ENCODE results near the gene EML5. TPM values are rescaled to one million over a fixed set of nuclear protein-coding genes. Genes with fewer than 3 reads are reported as not detected.

Gene EML5
- total RNA-seq, 2 experiments from 2014 or later = 2.8 to 3.1 TPM

DNA sequence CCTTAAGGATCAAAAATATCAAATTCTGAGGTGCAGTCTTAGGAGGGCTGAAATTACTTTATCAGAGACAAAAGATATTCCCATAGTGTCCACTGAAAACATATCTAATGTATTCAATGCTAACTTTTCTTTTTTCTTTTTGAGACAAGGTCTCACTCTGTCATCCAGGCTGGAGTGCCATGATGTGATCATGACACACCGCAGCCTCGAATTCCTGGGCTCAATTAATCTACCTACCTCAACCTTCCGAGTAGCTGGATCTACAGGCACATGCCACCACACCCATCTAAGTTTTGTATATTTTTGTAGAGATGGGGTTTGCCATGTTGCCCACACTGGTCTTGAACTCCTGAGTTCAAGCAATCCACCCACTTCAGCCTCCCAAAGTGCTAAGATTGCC is 161.7 kb downstream of the EML5 start:
- no peaks in the 10 kb centered on the region for H3K4me1 ChIP-seq (ENCODE audit: insufficient read depth, low read length)
- H3K4me1 Mint-ChIP-seq (ENCODE audit: low read depth) = no peaks in the 10 kb centered on the region
- no peak for ATAC-seq (ENCODE audit: poor library complexity)
- no peaks in the 10 kb centered on the region for H3K27me3 Mint-ChIP-seq
- no peaks in the 10 kb centered on the region for H3K9me3 Mint-ChIP-seq
- ChIA-PET CTCF (no interaction called here), POLR2A (no interaction called here)
- no peak overlapping the region for H3K27ac Mint-ChIP-seq
- H3K27me3 ChIP-seq (ENCODE audit: control insufficient read depth in 1 of 2, insufficient read depth in 2 of 2, low read length in 2 of 2) = no peaks in the 10 kb centered on the region
- intact Hi-C loops (cut with DNase I, micrococcal nuclease) = no loop called here
- H3K9me3 ChIP-seq (ENCODE audit: control insufficient read depth in 1 of 2, insufficient read depth in 1 of 2, low read length in 2 of 2) = no peaks in the 10 kb centered on the region
- no peak overlapping the region for H3K4me3 Mint-ChIP-seq
- peaks cover 12% of the 10 kb centered on the region for H3K36me3 Mint-ChIP-seq (ENCODE audit: low read depth)
- H3K4me3 ChIP-seq (ENCODE audit: low read length) = no peak overlapping the region
- no peak overlapping the region for H3K27ac ChIP-seq (ENCODE audit: low read depth in 1 of 2, low read length in 2 of 2)
- peaks cover 2% of the 10 kb centered on the region for H3K36me3 ChIP-seq (ENCODE audit: insufficient read depth, low read length)
- TF ChIP-seq, protein P1, sequence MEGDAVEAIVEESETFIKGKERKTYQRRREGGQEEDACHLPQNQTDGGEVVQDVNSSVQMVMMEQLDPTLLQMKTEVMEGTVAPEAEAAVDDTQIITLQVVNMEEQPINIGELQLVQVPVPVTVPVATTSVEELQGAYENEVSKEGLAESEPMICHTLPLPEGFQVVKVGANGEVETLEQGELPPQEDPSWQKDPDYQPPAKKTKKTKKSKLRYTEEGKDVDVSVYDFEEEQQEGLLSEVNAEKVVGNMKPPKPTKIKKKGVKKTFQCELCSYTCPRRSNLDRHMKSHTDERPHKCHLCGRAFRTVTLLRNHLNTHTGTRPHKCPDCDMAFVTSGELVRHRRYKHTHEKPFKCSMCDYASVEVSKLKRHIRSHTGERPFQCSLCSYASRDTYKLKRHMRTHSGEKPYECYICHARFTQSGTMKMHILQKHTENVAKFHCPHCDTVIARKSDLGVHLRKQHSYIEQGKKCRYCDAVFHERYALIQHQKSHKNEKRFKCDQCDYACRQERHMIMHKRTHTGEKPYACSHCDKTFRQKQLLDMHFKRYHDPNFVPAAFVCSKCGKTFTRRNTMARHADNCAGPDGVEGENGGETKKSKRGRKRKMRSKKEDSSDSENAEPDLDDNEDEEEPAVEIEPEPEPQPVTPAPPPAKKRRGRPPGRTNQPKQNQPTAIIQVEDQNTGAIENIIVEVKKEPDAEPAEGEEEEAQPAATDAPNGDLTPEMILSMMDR (IDR thresholded peaks at IDR 0.05) = no peak
- no peak for DNase-seq

DNA sequence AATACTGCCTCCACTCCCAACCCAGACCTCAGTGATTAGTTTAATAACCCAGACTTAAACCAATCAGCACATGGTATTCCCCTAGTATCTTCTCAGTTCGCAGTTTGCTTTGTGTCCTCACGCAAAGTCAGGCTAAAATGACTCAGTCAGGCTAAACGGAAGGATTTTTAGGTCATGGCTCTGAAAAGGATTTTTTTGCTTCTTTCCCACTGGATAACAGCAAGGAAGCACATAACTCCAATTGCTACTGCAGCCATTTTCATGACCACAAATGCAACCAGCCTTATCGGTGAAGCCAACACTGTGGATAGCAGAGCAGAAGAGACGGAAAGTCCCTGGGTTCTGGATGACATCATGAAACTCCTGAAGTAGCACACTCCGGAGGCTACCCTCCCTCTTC is 162.2 kb downstream of the EML5 start:
- H3K27ac Mint-ChIP-seq = no peak overlapping the region
- H3K27me3 ChIP-seq (ENCODE audit: control insufficient read depth in 1 of 2, insufficient read depth in 2 of 2, low read length in 2 of 2) = no peaks in the 10 kb centered on the region
- ATAC-seq (ENCODE audit: poor library complexity) (no peak), DNase-seq (no peak)
- POLR2A ChIA-PET = no interaction called here
- no peaks in the 10 kb centered on the region for H3K9me3 Mint-ChIP-seq
- intact Hi-C loops (cut with DNase I, micrococcal nuclease) = no loop called here
- no peak overlapping the region for H3K4me3 Mint-ChIP-seq
- H3K4me1 ChIP-seq (ENCODE audit: insufficient read depth, low read length) = no peaks in the 10 kb centered on the region
- H3K36me3 ChIP-seq (ENCODE audit: insufficient read depth, low read length) = peaks cover 2% of the 10 kb centered on the region
- CTCF ChIA-PET = no interaction called here
- TF ChIP-seq, protein P1 (IDR thresholded peaks at IDR 0.05) = no peak
- H3K27ac ChIP-seq (ENCODE audit: low read depth in 1 of 2, low read length in 2 of 2) = no peak overlapping the region
- H3K27me3 Mint-ChIP-seq = no peaks in the 10 kb centered on the region
- H3K36me3 Mint-ChIP-seq (ENCODE audit: low read depth) = peaks cover 17% of the 10 kb centered on the region
- H3K4me3 ChIP-seq (ENCODE audit: low read length) = no peak overlapping the region
- no peaks in the 10 kb centered on the region for H3K4me1 Mint-ChIP-seq (ENCODE audit: low read depth)
- no peaks in the 10 kb centered on the region for H3K9me3 ChIP-seq (ENCODE audit: control insufficient read depth in 1 of 2, insufficient read depth in 1 of 2, low read length in 2 of 2)

DNA sequence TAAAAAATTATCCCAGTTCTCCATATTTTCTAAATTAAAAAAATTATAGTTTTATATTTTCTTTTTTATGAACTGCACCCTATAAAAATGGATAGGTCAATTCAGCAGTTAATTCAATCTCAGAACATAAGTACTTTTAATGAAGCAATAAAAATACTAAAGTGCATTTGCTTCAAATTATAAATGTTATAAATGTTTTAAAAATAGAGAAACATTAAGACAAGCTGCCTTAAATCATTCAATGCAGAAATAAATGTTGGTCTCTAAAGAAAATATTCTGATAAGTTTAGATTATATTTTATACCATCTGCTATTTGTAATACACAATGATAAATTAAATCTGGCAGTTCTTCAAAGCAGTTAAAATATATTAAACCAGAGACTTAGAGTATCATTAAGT is 164.3 kb downstream of the EML5 start:
- intact Hi-C loops (cut with DNase I, micrococcal nuclease) = no loop called here
- H3K27me3 ChIP-seq (ENCODE audit: control insufficient read depth in 1 of 2, insufficient read depth in 2 of 2, low read length in 2 of 2) = no peaks in the 10 kb centered on the region
- TF ChIP-seq, protein P1 (IDR thresholded peaks at IDR 0.05) = no peak

More for the DNA sequence above, 164.3 kb downstream of the EML5 start:
- ChIA-PET POLR2A (interaction anchor here (0.6 kb wide), 1 partner anchor 82 kb away, joined by 3 read pairs; no protein-coding TSS in a partner anchor), CTCF (no interaction called here)
- Histone ChIP-seq H3K4me3 (ENCODE audit: low read length) (no peak overlapping the region), H3K27ac (ENCODE audit: low read depth in 1 of 2, low read length in 2 of 2) (no peak overlapping the region), H3K4me1 (ENCODE audit: insufficient read depth, low read length) (no peaks in the 10 kb centered on the region), H3K36me3 (ENCODE audit: insufficient read depth, low read length) (peaks cover 2% of the 10 kb centered on the region), H3K9me3 (ENCODE audit: control insufficient read depth in 1 of 2, insufficient read depth in 1 of 2, low read length in 2 of 2) (no peaks in the 10 kb centered on the region)
- Mint-ChIP-seq H3K36me3 (ENCODE audit: low read depth) (peaks cover 26% of the 10 kb centered on the region), H3K4me1 (ENCODE audit: low read depth) (no peaks in the 10 kb centered on the region), H3K27me3 (no peaks in the 10 kb centered on the region), H3K9me3 (no peaks in the 10 kb centered on the region), H3K4me3 (no peak overlapping the region), H3K27ac (no peak overlapping the region)
- DNase-seq (no peak), ATAC-seq (ENCODE audit: poor library complexity) (no peak)
